IMR-90 (cell line): ENCODE data around the gene C19orf25. TPM values are rescaled to one million over a fixed set of nuclear protein-coding genes. Genes with fewer than 3 reads are reported as not detected.
"Not testable (repeated sequence)": the region's sequence is repeated elsewhere in the genome, so short reads cannot be mapped to it uniquely, and the experiment has no call there.

ENCODE experiments used
- ATAC-seq: fragments of 200-7000 bp; cut with Tn5 transposase; 2 replicates; pipeline ENCODE4 v1.9.1; 2020; ENCODE audit warnings: low read depth, mild to moderate bottlenecking, moderate library complexity
- BruUV-seq: library from RNA; stranded (reverse); fragments of 400-500 nt; replicated peaks from 2 replicates; lab custom pipeline; 2021; lab: Mats Ljungman, UMichigan
- CTCF ChIA-PET: fragments of 300-600 bp; formaldehyde crosslinking; extraction: SDS; loops from one replicate; lab custom pipeline; 2021; ENCODE audit warnings: antibody characterized with exemption; lab: Yijun Ruan, JAX
- POLR2A ChIA-PET: fragments of 300-600 bp; sonication (Branson Sonifier 250); formaldehyde crosslinking; loops from one replicate; lab custom pipeline; 2022; ENCODE audit warnings: antibody characterized with exemption; ENCODE audit not compliant: unreplicated experiment; lab: Charles Lee
- DNase-seq: peaks from one replicate; pipeline ENCODE4 v3.0.0; 2013
- H2AFZ ChIP-seq: replicated peaks from 2 replicates; pipeline ENCODE3; 2013; ENCODE audit warnings: low read length, mild to moderate bottlenecking; ENCODE audit not compliant: poor library complexity
- H2AK5ac ChIP-seq: 2 replicates; pipeline ENCODE4 v1.6.1; 2013; ENCODE audit warnings: low read depth, low read length, inconsistent platforms
- H2AK9ac ChIP-seq: replicated peaks from 2 replicates; pipeline ENCODE3; 2013; ENCODE audit warnings: mild to moderate bottlenecking, low read depth, low read length, moderate library complexity; ENCODE audit not compliant: poor library complexity
- H2BK120ac ChIP-seq: 2 replicates; pipeline ENCODE4 v1.6.1; 2013; ENCODE audit warnings: low read depth, low read length, inconsistent platforms
- H2BK15ac ChIP-seq: 3 replicates; pipeline ENCODE4 v1.6.1; 2013; ENCODE audit warnings: low read depth, low read length, inconsistent platforms
- H2BK20ac ChIP-seq: 2 replicates; pipeline ENCODE4 v1.6.1; 2013; ENCODE audit warnings: low read depth, mild to moderate bottlenecking, inconsistent platforms, low read length, moderate library complexity
- H2BK5ac ChIP-seq: 2 replicates; pipeline ENCODE4 v1.6.1; 2013; ENCODE audit warnings: mild to moderate bottlenecking, low read depth, low read length, inconsistent platforms; ENCODE audit not compliant: poor library complexity, severe bottlenecking
- H3K14ac ChIP-seq: replicated peaks from 2 replicates; pipeline ENCODE4 v1.6.1; 2013; ENCODE audit warnings: low read depth, low read length, inconsistent platforms
- H3K18ac ChIP-seq: 2 replicates; pipeline ENCODE4 v1.6.1; 2013; ENCODE audit warnings: low read depth, low read length, control low read depth
- H3K23ac ChIP-seq: 2 replicates; pipeline ENCODE4 v1.6.1; 2013; ENCODE audit warnings: low read depth, low read length, inconsistent platforms
- H3K27ac ChIP-seq: 2 replicates; pipeline ENCODE4 v1.5.1; 2013; ENCODE audit warnings: mild to moderate bottlenecking, control low read depth, low read length; ENCODE audit not compliant: insufficient read depth
- H3K27me3 ChIP-seq: 2 replicates; pipeline ENCODE4 v1.6.1; 2013; ENCODE audit warnings: low read length; ENCODE audit not compliant: control insufficient read depth, insufficient read depth
- H3K36me3 ChIP-seq: 2 replicates; pipeline ENCODE4 v1.6.1; 2013; ENCODE audit warnings: low read length, mixed read lengths; ENCODE audit not compliant: control insufficient read depth, insufficient read depth
- H3K4ac ChIP-seq: 2 replicates; pipeline ENCODE4 v1.6.1; 2013; ENCODE audit warnings: low read depth, low read length, inconsistent platforms
- H3K4me1 ChIP-seq: 2 replicates; pipeline ENCODE4 v1.6.1; 2013; ENCODE audit warnings: low read length, mixed read lengths; ENCODE audit not compliant: control insufficient read depth, insufficient read depth
- H3K4me2 ChIP-seq: 2 replicates; pipeline ENCODE4 v1.6.1; 2013; ENCODE audit warnings: low read depth, mild to moderate bottlenecking, control low read depth, low read length, moderate library complexity
- H3K4me3 ChIP-seq: 2 replicates; pipeline ENCODE4 v1.5.1; 2013; ENCODE audit warnings: low read depth, mild to moderate bottlenecking, control low read depth, low read length, moderate library complexity; ENCODE audit not compliant: insufficient read depth
- H3K56ac ChIP-seq: 2 replicates; pipeline ENCODE4 v1.6.1; 2013; ENCODE audit warnings: low read length, inconsistent platforms; ENCODE audit not compliant: insufficient read depth; ENCODE audit errors: extremely low read depth
- H3K79me1 ChIP-seq, 2 experiments: 2 replicates each; pipeline ENCODE4 v1.6.1; 2013; ENCODE audit warnings: low read length in 2 of 2, inconsistent platforms in 1 of 2, low read depth in 1 of 2
- H3K9ac ChIP-seq: 2 replicates; pipeline ENCODE4 v1.6.1; 2013; ENCODE audit warnings: low read depth, low read length, control low read depth
- H3K9me1 ChIP-seq: 2 replicates; pipeline ENCODE4 v1.6.1; 2013; ENCODE audit warnings: low read length, inconsistent platforms; ENCODE audit not compliant: insufficient read depth
- H3K9me3 ChIP-seq: 2 replicates; pipeline ENCODE4 v1.6.1; 2013; ENCODE audit warnings: low read length; ENCODE audit not compliant: control insufficient read depth, insufficient read depth
- H4K20me1 ChIP-seq: 2 replicates; pipeline ENCODE4 v1.6.1; 2013; ENCODE audit warnings: low read length, inconsistent platforms; ENCODE audit not compliant: insufficient read depth
- H4K5ac ChIP-seq: 2 replicates; pipeline ENCODE4 v1.6.1; 2013; ENCODE audit warnings: mild to moderate bottlenecking, low read depth, low read length, control low read depth
- H4K8ac ChIP-seq, 2 experiments: 2 replicates each; pipeline ENCODE4 v1.6.1; 2013; ENCODE audit warnings: low read depth in 2 of 2, low read length in 2 of 2, control low read depth in 1 of 2, inconsistent platforms in 1 of 2
- H4K91ac ChIP-seq: 2 replicates; pipeline ENCODE4 v1.6.1; 2013; ENCODE audit warnings: low read depth, low read length, inconsistent platforms; ENCODE audit not compliant: insufficient read depth
- WGBS, 2 experiments: methylation state at CpG; one replicate each; pipeline versions ENCODE4 v1.1.5 to v1.1.7; 2013; ENCODE audit warnings: missing lambda C conversion rate in 2 of 2; ENCODE audit not compliant: insufficient read length in 1 of 2; ENCODE audit errors: extremely low coverage in 2 of 2; 5-methylcytosine and 5-hydroxymethylcytosine counted together
- dilution Hi-C: fragments of 300-500 bp; cut with HindIII; formaldehyde crosslinking; loops from one replicate; pipeline ENCODE4 v1.14.3; 2018; ENCODE audit warnings: low sequenced_read_pairs; ENCODE audit not compliant: unreplicated experiment
- in situ Hi-C: fragments of 300-500 bp; cut with MboI; formaldehyde crosslinking; loops from 3 replicates; pipeline ENCODE4 v1.14.3; 2019; ENCODE audit warnings: low sequenced_read_pairs, inconsistent platforms, mixed read lengths
- intact Hi-C: fragments of 100-400 bp; cut with micrococcal nuclease; formaldehyde crosslinking; loops from 2 replicates; pipeline ENCODE4 v1.10.0; 2022
- polyA plus RNA-seq, 3 experiments: library from polyadenylated mRNA; depleted of rRNA; stranded (reverse); fragments of >200 nt; gene quantifications; 2 replicates each; pipeline ENCODE4 v1.2.3, GENCODE V29; 2012; ENCODE audit warnings: low replicate concordance in 1 of 3
- total RNA-seq: library from RNA; depleted of rRNA; stranded (reverse); fragments of >200 nt; gene quantifications from 2 replicates; pipeline ENCODE4 v1.2.3, GENCODE V29; 2012

C19orf25 gene
- total and polyA plus RNA-seq, 2 of the 4 experiments (the other 2 are of a cell fraction) = 10.4 to 34.9 TPM

DNA sequence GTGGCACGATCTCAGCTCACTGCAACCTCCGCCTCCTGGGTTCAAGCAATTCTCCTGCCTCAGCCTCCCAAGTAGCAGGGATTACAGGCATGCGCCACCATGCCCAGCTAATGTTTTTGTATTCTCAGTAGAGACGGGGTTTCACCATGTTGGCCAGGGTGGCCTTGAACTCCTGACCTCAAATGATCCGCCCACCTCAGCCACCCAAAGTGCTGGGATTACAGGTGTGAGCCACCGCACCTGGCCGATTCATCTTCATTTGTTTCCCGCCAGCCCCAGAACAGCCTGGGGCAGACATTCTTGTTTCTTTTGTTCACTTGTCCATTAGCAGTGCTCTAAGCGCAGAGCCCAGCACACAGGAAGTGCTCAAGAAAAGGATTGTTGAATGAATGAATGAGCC, 2.0 kb downstream of the C19orf25 start:
- in situ Hi-C loops, DNase-seq, H4K8ac ChIP-seq, H2BK120ac ChIP-seq, H2BK5ac ChIP-seq, dilution Hi-C loops, H3K56ac ChIP-seq, H3K27me3 ChIP-seq, H2AFZ ChIP-seq, H4K5ac ChIP-seq, H3K4me3 ChIP-seq, POLR2A ChIA-PET, H3K4ac ChIP-seq, H3K23ac ChIP-seq, H3K14ac ChIP-seq, H4K91ac ChIP-seq, H2BK15ac ChIP-seq, H3K9me3 ChIP-seq, H3K36me3 ChIP-seq, H3K9me1 ChIP-seq, ATAC-seq, H3K9ac ChIP-seq, H2AK9ac ChIP-seq, H2AK5ac ChIP-seq, H3K27ac ChIP-seq, H2BK20ac ChIP-seq, intact Hi-C loops, H3K4me1 ChIP-seq, H3K4me2 ChIP-seq, BruUV-seq, H3K18ac ChIP-seq: not testable (repeated sequence)
- CTCF ChIA-PET = interaction anchor here (0.5 kb wide), 1 partner anchor 11 kb away, joined by 3 read pairs; no protein-coding TSS in a partner anchor
- H4K20me1 ChIP-seq = peaks cover 45% of the 10 kb centered on the region
- 92% methylated on average over 2 of the region's 9 CpGs; no CpG with 5 or more reads in 1 of the 2 experiments for WGBS, 2 experiments
- H3K79me1 ChIP-seq = peaks cover 10 to 48% of the 10 kb centered on the region in 2 experiments
